MCF 10A (cell line): ENCODE measurements around the gene KIF18A. TPM values are rescaled to one million over a fixed set of nuclear protein-coding genes. Genes with fewer than 3 reads are reported as not detected.

Experiments used
- BruUV-seq: library from RNA; stranded (reverse); fragments of 400-500 nt; replicated peaks from 2 replicates; lab custom pipeline; 2021; lab: Mats Ljungman, UMichigan
- CTCF ChIA-PET: fragments of 300-600 bp; sonication (Branson Sonifier 250); formaldehyde crosslinking; extraction: SDS; loops from one replicate; lab custom pipeline; 2021; ENCODE audit warnings: antibody characterized with exemption, inconsistent platforms; lab: Yijun Ruan, JAX
- POLR2A ChIA-PET: fragments of 300-600, 350-650 bp; sonication (Branson Sonifier 250); formaldehyde crosslinking; extraction: SDS; loops from one replicate; lab custom pipeline; 2020; ENCODE audit warnings: antibody characterized with exemption, inconsistent platforms; lab: Yijun Ruan, JAX
- DNase-seq: peaks from one replicate; pipeline ENCODE4 v3.0.0-alpha.2; 2018; ENCODE audit not compliant: unreplicated experiment
- H3K27ac Mint-ChIP-seq: one replicate; pipeline ENCODE4 v1.8.0; 2022; ENCODE audit warnings: mild to moderate bottlenecking, low read depth, mixed read lengths; ENCODE audit not compliant: unreplicated experiment
- H3K27me3 Mint-ChIP-seq: one replicate; pipeline ENCODE4 v1.8.0; 2022; ENCODE audit warnings: mixed read lengths; ENCODE audit not compliant: insufficient read depth, unreplicated experiment
- H3K36me3 Mint-ChIP-seq: one replicate; pipeline ENCODE4 v1.8.0; 2022; ENCODE audit warnings: mild to moderate bottlenecking, moderate library complexity, mixed read lengths; ENCODE audit not compliant: insufficient read depth, unreplicated experiment
- H3K4me1 Mint-ChIP-seq: one replicate; pipeline ENCODE4 v1.8.0; 2022; ENCODE audit warnings: mixed read lengths; ENCODE audit not compliant: insufficient read depth, unreplicated experiment
- H3K4me3 Mint-ChIP-seq: one replicate; pipeline ENCODE4 v1.8.0; 2022; ENCODE audit warnings: mild to moderate bottlenecking, moderate library complexity, mixed read lengths; ENCODE audit not compliant: unreplicated experiment
- H3K9me3 Mint-ChIP-seq: one replicate; pipeline ENCODE4 v1.8.0; 2022; ENCODE audit warnings: mixed read lengths; ENCODE audit not compliant: unreplicated experiment
- intact Hi-C: fragments of 100-400 bp; cut with micrococcal nuclease; formaldehyde crosslinking; loops from 2 replicates; pipeline ENCODE4 v1.14.1; 2022
- microRNA-seq: library from miRNA; unstranded; fragments of <30 nt; microRNA quantifications from one replicate; pipeline ENCODE4 v1.2.0, GENCODE V29; 2022
- total RNA-seq: library from RNA; stranded (reverse); gene quantifications from 2 replicates; pipeline ENCODE4 v1.2.3, GENCODE V29; 2022
- TF ChIP-seq, protein P1 (sequence below): fragments of 200-600 bp; IDR thresholded peaks from one replicate; pipeline ENCODE4 v1.8.0; 2022; ENCODE audit warnings: antibody characterized with exemption, mild to moderate bottlenecking; ENCODE audit not compliant: unreplicated experiment

The KIF18A gene
- total RNA-seq, 1 experiment from 2014 or later, result 12.9 TPM

DNA sequence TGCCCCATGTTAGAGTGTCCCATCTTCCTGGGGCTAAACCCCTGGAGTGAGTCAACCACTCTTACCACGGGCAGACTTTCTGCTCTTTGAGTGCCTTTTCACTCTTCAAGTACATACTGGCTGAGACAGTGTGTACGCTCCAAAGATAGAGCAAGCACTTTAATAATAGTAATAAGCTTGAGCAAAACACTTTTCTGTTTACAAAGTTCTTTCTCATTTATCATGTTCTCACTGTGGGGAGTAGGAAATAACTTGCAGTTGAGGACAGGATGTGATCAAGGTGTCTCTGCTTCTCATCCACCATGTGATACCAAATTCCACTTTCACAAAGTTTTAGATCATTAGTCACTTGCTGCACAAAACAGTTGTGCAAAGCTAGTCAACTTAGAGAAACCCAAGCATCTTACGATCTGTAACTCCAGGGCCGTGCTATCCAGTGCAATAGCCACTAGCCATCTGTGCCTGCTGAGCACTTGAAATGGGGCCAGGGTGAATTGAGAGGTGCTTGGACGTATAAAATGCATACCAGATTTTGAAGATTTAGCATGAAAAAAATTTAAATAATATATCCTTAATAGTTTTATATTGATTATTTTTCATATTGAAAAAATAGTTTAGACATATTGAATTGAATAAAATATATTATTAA, 135.3 kb downstream of the KIF18A start:
- intact Hi-C loops, result no loop called here

GRCh38 chr11:27971171-27971570, 136.8 kb downstream of the KIF18A start:
- Mint-ChIP-seq H3K27ac (no peak overlapping the region), H3K36me3 (no peaks in the 10 kb centered on the region), H3K27me3 (no peaks in the 10 kb centered on the region), H3K9me3 (no peaks in the 10 kb centered on the region), H3K4me1 (peaks cover 10% of the 10 kb centered on the region), H3K4me3 (no peak overlapping the region)
- intact Hi-C loops, result no loop called here
- DNase-seq, result no peak
- no TSS peak for BruUV-seq
- ChIA-PET CTCF (no interaction called here), POLR2A (no interaction called here)
- TF ChIP-seq, protein P1, sequence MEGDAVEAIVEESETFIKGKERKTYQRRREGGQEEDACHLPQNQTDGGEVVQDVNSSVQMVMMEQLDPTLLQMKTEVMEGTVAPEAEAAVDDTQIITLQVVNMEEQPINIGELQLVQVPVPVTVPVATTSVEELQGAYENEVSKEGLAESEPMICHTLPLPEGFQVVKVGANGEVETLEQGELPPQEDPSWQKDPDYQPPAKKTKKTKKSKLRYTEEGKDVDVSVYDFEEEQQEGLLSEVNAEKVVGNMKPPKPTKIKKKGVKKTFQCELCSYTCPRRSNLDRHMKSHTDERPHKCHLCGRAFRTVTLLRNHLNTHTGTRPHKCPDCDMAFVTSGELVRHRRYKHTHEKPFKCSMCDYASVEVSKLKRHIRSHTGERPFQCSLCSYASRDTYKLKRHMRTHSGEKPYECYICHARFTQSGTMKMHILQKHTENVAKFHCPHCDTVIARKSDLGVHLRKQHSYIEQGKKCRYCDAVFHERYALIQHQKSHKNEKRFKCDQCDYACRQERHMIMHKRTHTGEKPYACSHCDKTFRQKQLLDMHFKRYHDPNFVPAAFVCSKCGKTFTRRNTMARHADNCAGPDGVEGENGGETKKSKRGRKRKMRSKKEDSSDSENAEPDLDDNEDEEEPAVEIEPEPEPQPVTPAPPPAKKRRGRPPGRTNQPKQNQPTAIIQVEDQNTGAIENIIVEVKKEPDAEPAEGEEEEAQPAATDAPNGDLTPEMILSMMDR, result no peak

More for the DNA sequence above, 135.3 kb downstream of the KIF18A start:
- no peaks in the 10 kb centered on the region for H3K36me3 Mint-ChIP-seq
- no peaks in the 10 kb centered on the region for H3K9me3 Mint-ChIP-seq
- TF ChIP-seq, protein P1, result no peak
- no TSS peak for BruUV-seq
- DNase-seq, result peak; percentile 1
- CTCF ChIA-PET, result no interaction called here
- peaks cover 12% of the 10 kb centered on the region for H3K4me1 Mint-ChIP-seq
- H3K4me3 Mint-ChIP-seq, result no peak overlapping the region
- no peak overlapping the region for H3K27ac Mint-ChIP-seq
- no peaks in the 10 kb centered on the region for H3K27me3 Mint-ChIP-seq
- POLR2A ChIA-PET, result interaction anchor here (1.0 kb wide), 1 partner anchor 23 kb away, joined by 3 read pairs; no protein-coding TSS in a partner anchor

Small RNA genes lying within 50 kb of the gene (microRNA-seq; reads per million reads assigned to microRNA genes)
- 0.53 reads per million for gene MIR610

Other genes starting within 250 kb of the KIF18A start
- gene METTL15, start 232 bp upstream of the KIF18A start, total RNA-seq, result 16.8 and 19.9 TPM in 2 replicates